Lung (tissue), 12 donors: Measurements from ENCODE around the gene NAV2. TPM values are rescaled to one million over a fixed set of nuclear protein-coding genes. Genes with fewer than 3 reads are reported as not detected.

Source experiments
- ATAC-seq: fragments of 200-7000 bp; cut with Tn5 transposase; one replicate; pipeline ENCODE4 v1.9.1; 2020; ENCODE audit warnings: moderate number of reproducible peaks; ENCODE audit not compliant: insufficient read depth, low FRiP score
- DNase-seq, 3 donors: peaks; one replicate each; pipeline ENCODE4 v3.0.0-alpha.2; 2013 to 2017
- H3K27ac ChIP-seq, 2 donors: one replicate each; pipeline ENCODE4 v1.5.1; 2013; ENCODE audit warnings: mild to moderate bottlenecking in 2 of 2, moderate library complexity in 2 of 2, control low read depth in 1 of 2, inconsistent platforms in 1 of 2, low read depth in 1 of 2, low read length in 1 of 2
- H3K27me3 ChIP-seq, 3 donors: one replicate each; pipeline ENCODE4 v1.5.1; 2013; ENCODE audit warnings: low read length in 2 of 3; ENCODE audit not compliant: control insufficient read depth in 3 of 3, insufficient read depth in 3 of 3
- H3K36me3 ChIP-seq, 4 donors: one replicate each; pipeline ENCODE4 v1.5.1; 2013; ENCODE audit warnings: low read length in 4 of 4, mild to moderate bottlenecking in 1 of 4, moderate library complexity in 1 of 4; ENCODE audit not compliant: control insufficient read depth in 4 of 4, insufficient read depth in 4 of 4
- H3K4me1 ChIP-seq, 5 donors: one replicate each; pipeline ENCODE4 v1.5.1; 2013; ENCODE audit warnings: low read length in 5 of 5, mild to moderate bottlenecking in 2 of 5, moderate library complexity in 1 of 5; ENCODE audit not compliant: control insufficient read depth in 5 of 5, insufficient read depth in 5 of 5
- H3K4me3 ChIP-seq: one replicate; pipeline ENCODE4 v1.5.1; 2013; ENCODE audit warnings: mild to moderate bottlenecking, control low read depth, moderate library complexity
- H3K9ac ChIP-seq, 2 donors: one replicate each; pipeline ENCODE4 v1.5.1; 2013; ENCODE audit warnings: low read length in 2 of 2, control low read depth in 1 of 2; ENCODE audit not compliant: insufficient read depth in 1 of 2
- H3K9me3 ChIP-seq, 4 donors: one replicate each; pipeline ENCODE4 v1.5.1; 2013; ENCODE audit warnings: low read length in 3 of 4, mild to moderate bottlenecking in 1 of 4, moderate library complexity in 1 of 4; ENCODE audit not compliant: control insufficient read depth in 4 of 4, insufficient read depth in 3 of 4
- WGBS, 2 donors: extraction: QIAGEN DNeasy Blood & Tissue Kit; methylation state at CpG; one replicate each; pipeline ENCODE4 v1.1.7; 2013; 5-methylcytosine and 5-hydroxymethylcytosine counted together
- polyA plus RNA-seq, 2 donors: library from polyadenylated mRNA; stranded (reverse); fragments of 200-250 nt; gene quantifications; one replicate each; pipeline ENCODE4 v1.2.1, GENCODE V29; 2013
- total RNA-seq, 2 donors: library from RNA; depleted of rRNA in 1 of 2; stranded (reverse); fragments of >200 nt in 1 of 2; gene quantifications; one replicate each; pipeline ENCODE4 v1.2.1, GENCODE V29; 2014 to 2021
- TF ChIP-seq, protein P1 (sequence below): IDR thresholded peaks from 2 replicates; pipeline ENCODE4 v1.5.1; 2012; ENCODE audit warnings: mild to moderate bottlenecking; ENCODE audit errors: control extremely low read depth, extremely low read depth
- donor health status: control.
- donor health status: control.
- donor health status: Bipolar disorder and iron deficiency.
- donor health status: healthy.
- donor health status: DM: yes; HTN: yes; CAD: no.

Gene NAV2
- total and polyA plus RNA-seq, 4 donors, result 6.8 to 47.9 (median 20.2) TPM

DNA sequence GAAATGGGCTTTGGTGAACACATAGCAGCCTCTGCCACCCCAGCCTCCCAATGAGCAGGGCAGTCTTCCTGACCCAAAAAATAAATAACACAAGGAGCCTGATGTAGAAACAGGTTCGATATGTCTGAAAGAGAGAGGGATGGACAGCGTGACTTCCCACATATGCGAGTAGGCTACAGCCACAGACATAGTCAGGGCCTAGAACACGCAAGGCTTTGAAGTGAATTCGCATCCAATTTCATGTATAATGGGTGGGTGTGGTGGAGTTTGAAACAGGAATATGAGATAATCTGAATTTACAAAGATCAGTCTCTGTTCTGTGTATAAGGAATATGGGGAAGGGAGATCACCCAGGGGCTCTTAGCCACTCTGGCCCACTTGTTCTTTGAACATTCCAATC, 373.3 kb downstream of the NAV2 start:
- DNase-seq, result no peak
- peaks cover 8 to 34% (median 17%) of the 10 kb centered on the region in 4 donors for H3K36me3 ChIP-seq
- H3K4me1 ChIP-seq, result peaks cover 0 to 7% (median 2%) of the 10 kb centered on the region in 5 donors
- no peak overlapping the region for H3K4me3 ChIP-seq
- WGBS, 2 donors, result 96% methylated on average over 5 of the region's 5 CpGs
- H3K27ac ChIP-seq, result no peak overlapping the region
- no peak overlapping the region for H3K9ac ChIP-seq
- no peaks in the 10 kb centered on the region for H3K27me3 ChIP-seq
- TF ChIP-seq, protein P1, sequence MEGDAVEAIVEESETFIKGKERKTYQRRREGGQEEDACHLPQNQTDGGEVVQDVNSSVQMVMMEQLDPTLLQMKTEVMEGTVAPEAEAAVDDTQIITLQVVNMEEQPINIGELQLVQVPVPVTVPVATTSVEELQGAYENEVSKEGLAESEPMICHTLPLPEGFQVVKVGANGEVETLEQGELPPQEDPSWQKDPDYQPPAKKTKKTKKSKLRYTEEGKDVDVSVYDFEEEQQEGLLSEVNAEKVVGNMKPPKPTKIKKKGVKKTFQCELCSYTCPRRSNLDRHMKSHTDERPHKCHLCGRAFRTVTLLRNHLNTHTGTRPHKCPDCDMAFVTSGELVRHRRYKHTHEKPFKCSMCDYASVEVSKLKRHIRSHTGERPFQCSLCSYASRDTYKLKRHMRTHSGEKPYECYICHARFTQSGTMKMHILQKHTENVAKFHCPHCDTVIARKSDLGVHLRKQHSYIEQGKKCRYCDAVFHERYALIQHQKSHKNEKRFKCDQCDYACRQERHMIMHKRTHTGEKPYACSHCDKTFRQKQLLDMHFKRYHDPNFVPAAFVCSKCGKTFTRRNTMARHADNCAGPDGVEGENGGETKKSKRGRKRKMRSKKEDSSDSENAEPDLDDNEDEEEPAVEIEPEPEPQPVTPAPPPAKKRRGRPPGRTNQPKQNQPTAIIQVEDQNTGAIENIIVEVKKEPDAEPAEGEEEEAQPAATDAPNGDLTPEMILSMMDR, result no peak
- no peak for ATAC-seq
- no peaks in the 10 kb centered on the region for H3K9me3 ChIP-seq

DNA sequence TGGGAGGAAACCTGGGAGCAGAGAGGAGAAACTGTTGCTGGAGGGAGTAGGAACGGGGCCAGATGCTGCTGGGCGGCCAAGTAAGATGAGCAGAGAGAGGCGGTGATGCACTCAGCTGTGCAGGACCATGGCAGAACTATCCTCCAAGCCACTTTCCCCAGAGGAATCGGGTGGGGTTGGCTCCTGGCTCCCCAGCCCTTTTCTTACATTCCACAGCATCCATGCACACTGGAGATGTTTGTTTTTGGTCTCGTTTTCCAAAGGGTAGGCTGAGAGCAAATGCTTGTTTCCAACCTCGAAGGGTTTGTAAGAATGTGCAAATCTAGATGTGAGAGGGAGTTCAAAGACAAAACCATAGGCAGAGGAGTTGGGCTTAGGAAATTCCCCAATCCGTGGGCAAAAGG, 374.5 kb downstream of the NAV2 start:
- Histone ChIP-seq H3K27ac (no peak overlapping the region), H3K4me3 (no peak overlapping the region), H3K9me3 (no peaks in the 10 kb centered on the region), H3K9ac (no peak overlapping the region), H3K4me1 (peaks cover 0 to 7% (median 2%) of the 10 kb centered on the region in 5 donors), H3K27me3 (no peaks in the 10 kb centered on the region), H3K36me3 (peaks cover 10 to 39% (median 26%) of the 10 kb centered on the region in 4 donors)
- ATAC-seq (no peak), DNase-seq (no peak)
- TF ChIP-seq, protein P1, result no peak
- WGBS, 2 donors, result 77 to 87% methylated on average over 7 of the region's 7 CpGs

DNA sequence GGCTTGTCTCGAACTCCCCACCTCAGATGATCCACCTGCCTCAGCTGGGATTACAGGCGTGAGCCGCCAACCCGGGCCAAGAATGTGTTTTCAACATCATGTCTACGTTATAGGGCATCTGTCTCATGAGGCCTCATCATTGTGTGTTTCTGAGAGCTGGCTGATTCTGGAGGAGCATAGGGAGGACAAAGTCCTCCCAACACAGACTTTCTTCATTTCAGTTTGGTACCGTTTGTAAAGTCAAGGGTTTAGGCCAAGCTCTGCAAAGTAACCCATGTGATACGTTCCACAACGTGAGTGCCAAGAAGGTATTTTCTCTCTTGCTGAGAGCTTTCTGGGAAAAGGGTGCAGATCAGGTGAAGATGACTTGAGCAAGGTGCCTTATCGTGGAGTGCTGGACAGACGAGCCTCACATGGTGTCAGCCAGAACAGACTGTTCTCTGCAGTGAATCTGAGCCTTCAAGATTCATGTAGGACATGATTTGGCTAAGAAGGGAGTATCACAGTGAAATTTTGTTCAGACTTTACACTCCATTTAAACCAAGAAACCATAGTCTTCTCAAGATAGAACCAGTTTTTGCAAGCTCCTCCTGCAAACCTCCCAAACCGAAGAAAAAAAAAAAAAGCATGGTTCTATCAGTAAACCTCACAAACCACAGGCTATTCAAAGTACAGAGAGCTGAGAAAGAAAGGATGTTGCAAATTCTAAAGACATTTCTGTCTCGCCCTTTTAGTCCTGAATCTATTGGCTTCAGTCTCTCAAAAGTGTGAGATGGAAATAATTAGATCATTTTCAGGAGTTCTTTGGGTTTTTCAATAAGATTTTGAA, 376.0 kb downstream of the NAV2 start:
- Histone ChIP-seq H3K9me3 (no peaks in the 10 kb centered on the region), H3K4me1 (peaks cover 0 to 7% (median 2%) of the 10 kb centered on the region in 5 donors), H3K4me3 (no peak overlapping the region), H3K27me3 (no peaks in the 10 kb centered on the region), H3K36me3 (peaks cover 8 to 38% (median 18%) of the 10 kb centered on the region in 4 donors), H3K27ac (no peak overlapping the region), H3K9ac (no peak overlapping the region)
- TF ChIP-seq, protein P1, result no peak
- WGBS, 2 donors, result 79 to 81% methylated on average over 12 of the region's 12 CpGs
- DNase-seq (no peak), ATAC-seq (no peak)
